T-helper 9 cell (primary cell): ENCODE data around the gene IHH.
A peak's percentile ranks its signal among the peaks of the same experiment; 100 is the strongest.

Source experiments
- DNase-seq: peaks from one replicate; pipeline ENCODE4 v3.0.0-alpha.2; 2020

Gene IHH

DNA sequence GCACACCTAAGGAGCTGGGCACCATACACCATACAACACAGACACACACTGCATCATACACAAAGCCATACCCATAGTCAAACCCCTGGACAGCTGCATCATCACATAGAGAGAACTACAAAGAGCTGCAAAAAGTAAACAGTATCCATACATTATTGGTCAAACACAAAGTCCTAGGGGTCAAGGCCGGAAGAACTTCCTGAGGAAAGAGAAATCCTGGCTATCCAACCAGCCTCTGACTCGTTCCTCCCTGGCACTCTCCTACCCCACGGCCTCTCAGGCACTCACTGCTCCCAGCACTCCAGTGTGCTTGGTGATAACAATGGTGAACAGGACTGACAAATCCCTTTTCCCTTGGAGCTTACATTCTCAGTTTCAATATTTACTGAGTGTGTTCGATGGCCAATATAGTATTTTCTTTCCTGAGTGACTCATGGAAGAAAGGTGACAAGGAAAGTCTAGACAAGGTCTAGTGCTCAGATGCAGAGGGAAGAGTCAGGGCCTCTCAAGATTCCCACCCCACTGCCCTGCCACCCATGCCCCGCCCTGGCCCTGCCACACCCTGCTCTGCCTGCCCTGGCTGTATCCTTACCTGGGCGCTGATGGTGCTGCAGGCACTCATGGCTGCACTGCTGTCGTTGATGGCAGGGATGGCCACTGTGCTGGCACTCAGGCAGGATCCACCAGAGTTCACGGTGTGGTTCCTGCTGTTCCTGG lies 22.8 kb downstream of the IHH start:
- DNase-seq = no peak

- DNase-seq = no peak
Measured at GRCh38 chr2:219035942-219036341, 24.8 kb downstream of the IHH start.

DNA sequence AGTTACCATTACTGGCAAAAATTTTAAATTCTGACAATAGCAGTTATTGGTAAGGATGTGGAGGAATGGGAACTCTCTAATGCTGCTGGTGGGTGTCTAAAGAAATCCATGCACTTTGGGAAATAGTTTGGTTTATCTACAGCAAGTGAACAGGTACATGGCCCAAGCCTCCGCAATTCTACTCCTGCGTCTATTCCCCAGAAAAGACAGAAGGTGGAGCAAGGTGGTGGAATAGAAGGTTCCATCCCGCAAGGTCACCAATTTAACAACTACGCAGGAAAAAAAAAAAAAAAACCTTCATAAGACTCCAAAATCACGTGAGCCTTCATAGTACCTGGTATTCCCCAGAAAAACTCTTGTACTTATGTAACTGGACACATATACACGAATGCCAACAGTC lies 25.9 kb downstream of the IHH start:
- no peak for DNase-seq

GRCh38 chr2:219032051-219032745 lies 28.5 kb downstream of the IHH start:
- DNase-seq = no peak

- DNase-seq = no peak
Measured at GRCh38 chr2:219031005-219031738, 29.5 kb downstream of the IHH start.

DNA sequence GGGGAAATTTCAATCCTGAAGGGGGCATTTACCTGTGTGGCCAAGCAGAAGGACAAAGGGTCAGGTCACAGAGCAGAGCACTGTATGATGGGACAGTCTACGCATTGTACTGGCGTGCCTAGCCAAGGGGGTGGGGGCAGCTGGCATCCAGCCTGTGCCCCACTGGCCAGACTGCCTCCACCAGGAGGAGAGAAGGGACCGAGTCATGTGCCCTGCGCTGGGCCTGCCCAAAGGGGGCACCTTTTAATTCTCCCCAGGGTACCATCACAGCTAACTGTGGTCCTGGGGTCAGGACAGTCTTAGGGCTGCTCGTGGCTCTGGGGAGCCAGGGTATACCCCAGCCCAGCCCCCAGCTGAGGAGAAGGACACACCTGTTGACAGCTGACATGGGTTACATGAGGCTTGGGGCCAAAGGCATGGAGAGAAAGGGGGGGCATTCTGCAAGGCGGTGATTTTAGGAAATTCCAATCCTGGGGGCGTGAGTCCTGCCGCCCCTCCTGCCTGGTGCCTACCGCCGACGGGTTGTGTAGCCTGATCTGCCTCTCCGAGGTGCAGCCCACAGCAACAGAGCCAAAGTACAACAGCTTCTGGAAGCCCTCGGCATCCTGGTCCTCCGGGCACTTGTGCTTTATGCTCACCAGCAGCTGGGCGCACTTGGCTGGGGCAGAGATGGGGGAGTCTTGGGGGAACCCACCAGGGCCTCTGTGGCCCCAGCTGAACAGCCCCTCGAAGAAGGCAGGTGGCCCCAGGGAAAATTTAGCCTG lies 30.4 kb downstream of the IHH start:
- DNase-seq = no peak

DNA sequence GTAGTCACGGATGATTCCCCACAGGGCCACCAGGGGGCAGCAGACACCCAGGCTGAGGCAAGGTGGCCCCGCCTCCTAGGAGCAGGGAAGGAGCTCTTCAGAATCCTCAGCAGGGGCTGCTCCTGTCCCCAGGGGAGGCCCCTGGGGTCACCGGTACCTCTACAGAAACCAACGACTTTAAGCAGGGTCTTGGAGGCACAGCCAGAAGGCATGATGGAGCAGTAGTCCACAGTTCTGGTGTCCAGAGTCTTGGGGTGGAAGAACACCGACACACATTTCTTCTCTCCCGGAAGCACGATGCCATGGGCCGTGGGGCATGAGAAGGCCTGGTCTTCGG lies 30.9 kb downstream of the IHH start:
- DNase-seq = peak; percentile 73

DNA sequence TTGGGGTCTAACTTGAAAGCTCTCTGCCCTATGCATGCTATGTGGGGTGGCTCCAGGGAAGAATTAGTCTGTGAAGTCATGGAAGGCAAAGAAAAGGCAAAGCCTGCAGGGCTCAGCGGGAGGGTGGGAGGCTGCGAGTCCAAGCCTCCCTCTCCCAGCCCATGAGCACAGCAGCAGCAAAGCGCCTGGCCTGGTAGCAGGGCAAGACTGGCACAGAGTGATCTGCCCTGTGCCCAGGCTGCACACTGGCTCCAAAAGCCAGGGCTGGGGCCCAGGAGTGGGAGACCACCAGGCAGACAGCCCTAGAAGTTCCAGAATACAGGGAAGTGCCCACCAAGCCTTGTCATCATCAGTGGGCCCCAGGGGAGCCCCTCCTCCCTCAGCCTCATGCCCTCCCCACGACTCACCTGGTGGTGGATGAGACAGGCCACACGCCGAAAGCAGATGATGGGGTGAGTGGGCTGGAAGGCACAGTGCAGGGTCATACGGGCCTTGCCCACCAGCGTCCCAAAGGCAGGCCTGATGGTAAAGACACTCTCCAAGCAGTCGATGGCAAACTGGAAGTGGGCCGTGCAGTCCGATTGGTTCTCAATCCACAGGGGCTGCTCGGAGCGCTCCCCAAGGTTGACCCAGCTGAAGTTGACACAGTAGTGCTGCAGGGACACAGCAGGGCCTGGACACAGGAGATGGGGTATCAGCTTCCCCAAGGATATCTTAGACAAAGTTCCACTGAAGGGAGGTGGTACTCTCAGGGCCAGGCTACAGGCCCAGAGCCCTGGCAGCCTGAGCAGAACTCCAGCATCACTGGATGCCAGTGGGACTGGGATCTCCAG lies 31.5 kb downstream of the IHH start:
- DNase-seq = no peak

DNA sequence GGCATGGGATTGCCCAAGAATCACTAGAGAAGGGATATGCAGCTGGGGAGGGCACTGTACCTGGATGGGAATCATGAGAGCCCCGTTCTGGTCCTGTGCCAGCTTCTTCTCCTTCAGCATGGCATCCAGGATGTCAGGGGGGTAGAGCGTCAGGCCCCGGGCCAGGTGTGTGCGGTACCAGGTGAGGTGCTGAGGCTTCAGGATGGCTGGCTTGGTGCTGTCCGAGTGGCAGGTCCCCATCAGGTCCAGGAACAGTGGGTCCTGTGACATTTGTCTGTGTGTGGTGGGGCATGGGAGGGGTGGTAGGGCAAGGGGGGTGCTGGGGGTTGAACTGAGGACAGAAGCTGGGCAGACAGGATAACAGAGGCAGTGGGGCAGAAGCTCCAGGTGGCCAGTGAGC lies 32.6 kb downstream of the IHH start:
- no peak for DNase-seq

- no peak for DNase-seq
Measured at GRCh38 chr2:219027511-219028055, 33.1 kb downstream of the IHH start.

DNA sequence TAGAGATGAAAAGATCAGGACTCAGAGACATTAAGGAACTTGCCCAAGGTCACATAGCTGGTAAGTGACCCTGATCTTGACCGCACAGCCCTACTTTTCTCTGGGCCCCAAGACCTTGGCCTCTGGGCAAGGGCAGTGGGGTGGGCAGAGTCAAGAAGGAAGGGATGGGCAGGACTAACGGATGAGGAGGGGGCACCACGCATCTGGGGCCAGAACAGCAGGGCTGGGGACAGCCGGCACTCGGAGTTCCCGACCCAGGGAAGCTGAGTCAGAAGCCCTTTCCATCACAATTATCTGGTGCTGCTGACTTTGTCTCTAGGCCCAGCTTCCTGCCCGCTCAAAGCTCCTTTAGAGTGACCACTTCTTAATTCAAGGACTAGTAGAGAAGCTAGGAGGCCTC lies 33.8 kb downstream of the IHH start:
- DNase-seq = no peak

DNA sequence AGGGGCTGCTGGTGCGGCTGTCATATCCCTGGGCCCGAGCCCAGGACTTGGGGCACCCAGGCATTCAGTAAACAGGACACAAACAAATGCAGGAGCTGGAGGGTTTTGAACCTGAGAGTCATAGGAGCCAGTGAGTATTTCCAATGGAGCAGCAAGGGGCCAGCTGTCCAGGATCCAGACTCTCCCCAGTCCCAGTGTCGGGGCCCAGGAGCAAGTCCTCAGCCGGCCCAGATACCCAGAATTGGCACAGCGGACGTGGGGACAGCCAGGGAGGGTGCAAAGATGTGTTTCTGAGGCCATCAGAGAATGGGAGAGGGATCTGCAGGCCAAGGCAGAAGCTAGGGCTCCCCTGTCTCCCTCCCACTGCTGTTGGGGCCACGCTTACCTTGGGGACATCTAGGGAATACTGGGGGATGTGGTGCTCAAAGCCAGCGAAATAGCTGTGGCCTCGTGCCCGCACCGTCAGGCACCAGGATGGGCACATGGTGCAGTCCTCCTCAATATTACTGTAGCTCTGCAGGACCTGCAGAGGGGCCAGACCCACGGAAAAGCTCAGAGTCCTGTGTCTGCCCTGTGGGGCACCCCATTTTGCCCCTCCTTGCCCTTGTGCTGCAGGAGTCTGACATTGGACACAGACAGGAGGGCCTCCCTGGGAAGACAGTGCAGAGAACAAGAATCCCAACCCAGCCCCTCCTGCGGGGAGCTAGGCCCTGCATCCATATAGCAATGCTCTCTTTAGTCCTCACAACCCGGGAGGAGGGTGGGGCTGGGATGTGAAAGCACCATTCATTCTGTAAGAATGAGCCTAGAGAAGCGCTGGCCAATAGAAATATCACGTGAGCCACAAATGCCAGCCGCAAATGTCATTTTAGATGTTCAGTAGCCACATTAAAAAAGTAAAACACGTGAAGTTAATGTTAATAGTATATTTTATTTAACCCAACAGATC lies 34.8 kb downstream of the IHH start:
- no peak for DNase-seq

DNA sequence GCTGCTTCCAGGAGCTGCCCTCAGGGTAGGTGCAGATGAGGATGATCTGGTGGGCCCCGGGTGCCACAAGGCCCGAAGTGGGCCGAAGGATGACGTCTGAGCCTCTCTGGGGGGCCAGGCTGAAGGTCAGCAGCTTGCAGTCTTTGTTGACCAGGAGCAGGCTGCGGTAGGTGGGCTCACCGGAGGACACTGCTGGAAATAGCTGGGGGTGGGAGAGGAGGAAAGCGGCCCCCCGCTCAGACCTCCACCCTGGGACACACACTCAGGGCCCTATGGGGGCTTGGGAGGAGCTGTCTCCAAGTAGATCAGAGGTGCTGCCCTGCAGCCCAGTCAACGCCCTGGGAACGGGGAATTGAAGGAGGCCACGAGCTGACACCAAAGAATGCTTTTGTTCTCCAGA lies 36.7 kb downstream of the IHH start:
- no peak for DNase-seq

DNA sequence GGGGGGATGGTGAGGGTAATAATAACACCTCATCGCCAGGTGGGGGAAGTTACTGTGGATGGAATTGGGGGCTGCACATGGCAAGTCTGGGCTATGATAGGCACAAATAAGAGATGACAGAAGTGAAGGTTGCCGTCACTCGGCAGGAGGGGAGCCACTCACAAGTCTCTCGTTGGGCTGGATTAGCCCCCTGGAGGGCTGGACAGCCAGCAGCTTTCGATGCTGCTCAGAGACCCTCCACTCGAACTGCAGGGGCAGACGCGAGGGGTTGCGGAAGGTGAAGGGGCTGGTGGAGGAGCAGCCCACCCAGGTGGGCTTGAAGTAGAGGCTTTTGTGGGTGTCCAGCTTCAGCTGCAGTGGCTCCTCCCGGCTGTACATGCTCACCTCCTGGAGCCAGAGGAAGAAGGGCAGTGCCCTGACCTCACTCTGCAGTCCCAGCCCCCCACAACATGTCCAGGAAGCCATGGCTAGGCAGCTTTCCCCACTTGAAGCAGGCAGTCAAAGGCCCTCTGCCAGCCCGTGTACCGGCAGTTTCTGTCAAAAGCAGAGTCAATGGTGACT lies 37.6 kb downstream of the IHH start:
- DNase-seq = no peak

DNA sequence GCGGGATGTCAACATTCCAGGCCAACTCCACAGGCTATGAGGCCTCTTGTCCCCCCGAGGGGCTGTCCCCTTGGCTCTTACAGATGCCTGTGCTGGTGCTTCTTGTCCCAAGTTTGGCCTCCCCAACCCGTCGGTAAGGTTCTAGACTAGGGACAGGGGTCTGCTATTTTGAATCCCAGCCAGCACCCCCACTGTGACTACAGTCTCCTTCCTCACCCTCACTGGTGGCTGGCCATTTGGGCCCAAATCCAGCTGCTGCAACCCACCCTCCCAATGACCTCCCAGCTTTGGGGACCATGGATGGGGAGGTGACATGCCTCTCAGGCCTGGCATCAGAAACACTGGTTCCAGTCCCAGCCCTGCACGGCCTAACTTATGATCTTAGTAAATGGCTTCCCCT lies 38.1 kb downstream of the IHH start:
- DNase-seq = no peak

DNA sequence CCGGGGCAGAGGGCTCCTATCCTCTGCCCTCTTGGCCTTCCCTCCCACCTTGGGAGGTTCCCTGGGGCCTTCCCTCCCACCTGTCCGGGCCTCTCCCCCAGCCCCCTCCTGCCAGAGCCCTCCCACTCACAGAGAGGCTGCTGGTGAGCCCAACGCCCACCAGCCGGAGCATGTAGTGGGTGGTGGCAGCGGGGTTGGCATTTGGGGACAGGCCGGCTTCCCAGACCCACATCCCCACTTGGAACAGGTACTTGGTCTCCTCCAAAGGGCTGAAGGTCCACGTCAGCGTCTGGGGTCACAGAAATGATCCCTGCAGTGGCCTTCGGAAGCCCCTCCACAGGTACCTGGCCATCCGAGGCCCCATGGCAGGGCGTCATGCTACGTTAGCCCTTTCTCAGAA lies 38.7 kb downstream of the IHH start:
- DNase-seq = no peak

GRCh38 chr2:219021591-219021990 lies 39.1 kb downstream of the IHH start:
- no peak for DNase-seq

DNA sequence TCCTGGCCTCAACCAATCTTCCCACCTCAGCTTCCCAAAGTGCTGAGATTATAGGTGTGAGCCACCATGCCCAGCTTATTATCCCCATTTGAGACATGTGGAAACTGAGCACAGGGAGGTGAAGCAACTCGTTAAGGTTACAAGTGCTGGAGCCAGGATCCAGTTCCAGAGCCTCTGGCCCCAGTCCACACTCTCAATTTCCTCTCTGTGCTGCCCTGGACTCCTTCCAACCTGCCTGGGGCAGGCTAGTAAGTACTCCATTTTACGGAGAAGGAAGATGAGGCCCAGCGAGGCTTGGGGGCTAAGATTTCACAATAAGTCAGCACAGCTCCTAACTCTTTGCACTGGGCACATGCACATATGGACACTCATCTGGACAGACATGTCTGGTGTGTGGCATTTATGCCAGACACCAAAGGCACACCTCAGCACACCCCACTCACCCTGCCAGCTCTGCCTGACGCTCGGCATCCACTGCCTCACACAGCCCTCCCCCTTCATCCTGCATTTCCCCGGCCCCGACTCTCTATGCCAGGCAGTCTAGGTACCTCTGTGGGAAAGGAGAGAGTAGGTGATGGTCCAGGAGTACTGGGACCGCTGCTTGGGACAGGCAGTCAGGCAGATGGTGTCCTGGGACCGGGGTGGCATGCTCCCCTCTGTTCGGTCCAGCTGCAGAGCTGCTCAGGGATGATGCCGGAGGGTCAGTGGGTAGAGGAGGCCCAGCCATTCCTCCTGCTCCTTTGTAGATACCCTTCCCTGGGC lies 39.9 kb downstream of the IHH start:
- no peak for DNase-seq

- no peak for DNase-seq
Measured at GRCh38 chr2:219019436-219019835, 41.3 kb downstream of the IHH start.

DNA sequence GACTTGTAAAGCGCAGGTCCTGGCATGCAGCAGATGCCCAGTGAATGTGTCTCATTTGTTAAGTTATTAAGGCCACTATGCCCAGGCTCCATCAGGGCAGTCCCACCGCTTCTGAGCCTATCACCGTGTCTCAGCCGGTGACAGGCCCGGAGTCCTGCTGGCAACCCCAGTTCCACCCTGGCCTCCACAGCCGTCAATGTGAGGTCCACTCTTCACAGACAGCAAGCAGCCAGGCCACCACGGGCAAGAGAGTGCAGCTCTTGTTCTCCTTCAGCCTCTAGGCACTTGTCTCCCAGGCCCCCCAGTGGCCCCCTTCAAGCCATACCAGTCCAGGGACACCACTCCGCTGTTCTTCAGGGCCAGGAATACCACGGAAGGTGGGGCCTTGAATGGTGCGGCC lies 42.0 kb downstream of the IHH start:
- no peak for DNase-seq
